Liver (tissue), 9 donors: ENCODE results near the gene SEC24D. TPM values are rescaled to one million over a fixed set of nuclear protein-coding genes. Genes with fewer than 3 reads are reported as not detected.

Source experiments
- DNase-seq: peaks from one replicate; pipeline ENCODE4 v3.0.0-alpha.2; 2017; ENCODE audit warnings: low spot score
- H3K27ac ChIP-seq, 2 donors: one replicate each; pipeline ENCODE4 v1.7.0; 2013; ENCODE audit warnings: inconsistent platforms in 2 of 2, low read length in 2 of 2, control low read depth in 1 of 2, low read depth in 1 of 2, mild to moderate bottlenecking in 1 of 2
- H3K27me3 ChIP-seq, 4 donors: one replicate each; pipeline versions ENCODE4 v1.6.1 to v1.7.0; 2013; ENCODE audit warnings: low read length in 3 of 4, inconsistent platforms in 1 of 4, mild to moderate bottlenecking in 1 of 4, moderate library complexity in 1 of 4; ENCODE audit not compliant: control insufficient read depth in 4 of 4, insufficient read depth in 4 of 4
- H3K36me3 ChIP-seq, 4 donors: one replicate each; pipeline versions ENCODE4 v1.6.1 to v1.7.0; 2013; ENCODE audit warnings: low read length in 3 of 4, mild to moderate bottlenecking in 3 of 4, low read depth in 1 of 4, moderate library complexity in 1 of 4; ENCODE audit not compliant: control insufficient read depth in 4 of 4, insufficient read depth in 3 of 4
- H3K4me1 ChIP-seq, 4 donors: one replicate each; pipeline versions ENCODE4 v1.6.1 to v1.7.0; 2013; ENCODE audit warnings: low read length in 3 of 4, mild to moderate bottlenecking in 3 of 4, moderate library complexity in 1 of 4; ENCODE audit not compliant: control insufficient read depth in 4 of 4, insufficient read depth in 4 of 4
- H3K4me3 ChIP-seq, 3 donors: one replicate each; pipeline versions ENCODE4 v1.6.1 to v1.7.0; 2013; ENCODE audit warnings: low read length in 3 of 3, control low read depth in 1 of 3, low read depth in 1 of 3, mild to moderate bottlenecking in 1 of 3
- H3K9ac ChIP-seq, 2 donors: one replicate each; pipeline ENCODE4 v1.7.0; 2013; ENCODE audit warnings: low read length in 2 of 2, mild to moderate bottlenecking in 2 of 2, moderate library complexity in 2 of 2, control low read depth in 1 of 2, low read depth in 1 of 2
- H3K9me3 ChIP-seq, 4 donors: one replicate each; pipeline versions ENCODE4 v1.6.1 to v1.7.0; 2013; ENCODE audit warnings: low read length in 3 of 4; ENCODE audit not compliant: control insufficient read depth in 4 of 4
- EGR1 ChIP-seq, 2 donors: IDR thresholded peaks; 2 replicates each; pipeline ENCODE4 v1.6.1; 2016 to 2018; ENCODE audit warnings: antibody characterized with exemption in 2 of 2, low read depth in 2 of 2
- FOXA1 ChIP-seq: IDR thresholded peaks from 2 replicates; pipeline ENCODE4 v1.6.1; 2016; ENCODE audit warnings: antibody characterized with exemption
- GABPA ChIP-seq, 2 donors: IDR thresholded peaks in 1 of 2; conservative IDR thresholded peaks in 1 of 2; 2 replicates each; pipeline ENCODE4 v1.6.1; 2016; ENCODE audit warnings: antibody characterized with exemption in 2 of 2, mild to moderate bottlenecking in 1 of 2, moderate library complexity in 1 of 2
- HNF4A ChIP-seq, 2 donors: conservative IDR thresholded peaks; 2 replicates each; pipeline ENCODE4 v1.6.1; 2016; ENCODE audit warnings: antibody characterized with exemption in 2 of 2, mild to moderate bottlenecking in 2 of 2
- HNF4G ChIP-seq: IDR thresholded peaks from 2 replicates; pipeline ENCODE4 v1.6.1; 2016; ENCODE audit warnings: antibody characterized with exemption
- NR2F2 ChIP-seq: IDR thresholded peaks from 2 replicates; pipeline ENCODE4 v1.6.1; 2016; ENCODE audit warnings: antibody characterized with exemption
- RAD21 ChIP-seq, 2 donors: IDR thresholded peaks; 2 replicates each; pipeline ENCODE4 v1.6.1; 2016; ENCODE audit warnings: antibody characterized with exemption in 2 of 2, mild to moderate bottlenecking in 2 of 2
- TAF1 ChIP-seq: conservative IDR thresholded peaks from 2 replicates; pipeline ENCODE4 v1.6.1; 2016; ENCODE audit warnings: antibody characterized with exemption, mild to moderate bottlenecking
- YY1 ChIP-seq: IDR thresholded peaks from 2 replicates; pipeline ENCODE4 v1.6.1; 2016; ENCODE audit warnings: antibody characterized with exemption, mild to moderate bottlenecking
- WGBS: extraction: QIAGEN DNeasy Blood & Tissue Kit; methylation state at CpG from one replicate; pipeline ENCODE4 v1.1.7; 2013; 5-methylcytosine and 5-hydroxymethylcytosine counted together
- polyA plus RNA-seq, 2 donors: library from polyadenylated mRNA; stranded (reverse) in 1 of 2; unstranded in 1 of 2; fragments of 200-250 nt in 1 of 2; fragments of >200 nt in 1 of 2; fragmentation: Nextera tagmentation in 1 of 2; extraction: Ambion mirVana in 1 of 2; gene quantifications; one replicate each; pipeline versions ENCODE4 v1.2.1 to v1.2.3, GENCODE V29; 2013 to 2015
- total RNA-seq, 2 donors: library from RNA; depleted of rRNA; stranded (reverse); fragments of >200 nt; gene quantifications; one replicate each; pipeline ENCODE4 v1.2.3, GENCODE V29; 2014
- TF ChIP-seq, protein P1 (sequence below): IDR thresholded peaks from 2 replicates; pipeline ENCODE4 v1.6.1; 2016; ENCODE audit warnings: antibody characterized with exemption
- TF ChIP-seq, protein P2 (sequence below): IDR thresholded peaks from 2 replicates; pipeline ENCODE4 v1.6.1; 2016; ENCODE audit warnings: antibody characterized with exemption, mild to moderate bottlenecking
- TF ChIP-seq, protein P3 (sequence below): IDR thresholded peaks from 2 replicates; pipeline ENCODE4 v1.6.1; 2016; ENCODE audit warnings: antibody characterized with exemption
- TF ChIP-seq, protein P4 (sequence below): IDR thresholded peaks from 2 replicates; pipeline ENCODE4 v1.6.1; 2016; ENCODE audit warnings: antibody characterized with exemption
- TF ChIP-seq, protein P5 (sequence below): fragments of 150-350 bp; IDR thresholded peaks from 2 replicates; pipeline ENCODE4 v1.5.1; 2017; ENCODE audit warnings: improper control_type of control experiment, low read depth, low read length; ENCODE audit not compliant: missing input control
- donor health status: healthy.
- donor health status: healthy.
- donor health status: healthy.
- donor health status: healthy.
- donor health status: healthy.

SEC24D gene
- total and polyA plus RNA-seq, 4 donors, result 16.0 to 80.8 (median 33.7) TPM

DNA sequence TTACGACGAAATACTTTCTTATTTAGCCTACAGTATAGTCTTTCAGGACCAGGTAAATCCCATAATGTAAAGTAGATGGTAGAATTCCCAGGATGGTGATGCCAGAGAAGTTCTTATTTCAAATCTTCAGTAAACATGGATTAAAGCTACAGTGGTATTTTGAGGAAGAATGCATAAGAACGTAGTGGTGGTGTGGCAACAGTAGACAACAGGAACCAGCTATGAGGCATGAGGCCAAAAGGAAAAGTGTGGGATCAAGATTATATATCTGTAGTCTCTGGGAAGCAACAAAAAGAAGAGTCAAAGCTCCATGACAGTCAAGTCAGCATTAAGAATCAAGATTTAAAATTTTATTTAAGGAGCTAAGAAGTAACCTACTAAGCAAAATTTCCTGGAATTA is 90.6 kb downstream of the SEC24D start:
- TF ChIP-seq HNF4G (no peak), GABPA (IDR thresholded peaks at IDR 0.05 in 1 of 2, conservative IDR thresholded peaks at IDR 0.05 in 1 of 2) (no peak), YY1 (no peak), EGR1 (IDR thresholded peaks at IDR 0.05; ENCODE audit: low read depth in 2 of 2) (no peak), RAD21 (IDR thresholded peaks at IDR 0.05) (no peak), NR2F2 (no peak), FOXA1 (no peak), HNF4A (conservative IDR thresholded peaks at IDR 0.05) (no peak), TAF1 (no peak)
- TF ChIP-seq, protein P1, sequence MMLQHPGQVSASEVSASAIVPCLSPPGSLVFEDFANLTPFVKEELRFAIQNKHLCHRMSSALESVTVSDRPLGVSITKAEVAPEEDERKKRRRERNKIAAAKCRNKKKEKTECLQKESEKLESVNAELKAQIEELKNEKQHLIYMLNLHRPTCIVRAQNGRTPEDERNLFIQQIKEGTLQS, result no peak
- TF ChIP-seq, protein P2, sequence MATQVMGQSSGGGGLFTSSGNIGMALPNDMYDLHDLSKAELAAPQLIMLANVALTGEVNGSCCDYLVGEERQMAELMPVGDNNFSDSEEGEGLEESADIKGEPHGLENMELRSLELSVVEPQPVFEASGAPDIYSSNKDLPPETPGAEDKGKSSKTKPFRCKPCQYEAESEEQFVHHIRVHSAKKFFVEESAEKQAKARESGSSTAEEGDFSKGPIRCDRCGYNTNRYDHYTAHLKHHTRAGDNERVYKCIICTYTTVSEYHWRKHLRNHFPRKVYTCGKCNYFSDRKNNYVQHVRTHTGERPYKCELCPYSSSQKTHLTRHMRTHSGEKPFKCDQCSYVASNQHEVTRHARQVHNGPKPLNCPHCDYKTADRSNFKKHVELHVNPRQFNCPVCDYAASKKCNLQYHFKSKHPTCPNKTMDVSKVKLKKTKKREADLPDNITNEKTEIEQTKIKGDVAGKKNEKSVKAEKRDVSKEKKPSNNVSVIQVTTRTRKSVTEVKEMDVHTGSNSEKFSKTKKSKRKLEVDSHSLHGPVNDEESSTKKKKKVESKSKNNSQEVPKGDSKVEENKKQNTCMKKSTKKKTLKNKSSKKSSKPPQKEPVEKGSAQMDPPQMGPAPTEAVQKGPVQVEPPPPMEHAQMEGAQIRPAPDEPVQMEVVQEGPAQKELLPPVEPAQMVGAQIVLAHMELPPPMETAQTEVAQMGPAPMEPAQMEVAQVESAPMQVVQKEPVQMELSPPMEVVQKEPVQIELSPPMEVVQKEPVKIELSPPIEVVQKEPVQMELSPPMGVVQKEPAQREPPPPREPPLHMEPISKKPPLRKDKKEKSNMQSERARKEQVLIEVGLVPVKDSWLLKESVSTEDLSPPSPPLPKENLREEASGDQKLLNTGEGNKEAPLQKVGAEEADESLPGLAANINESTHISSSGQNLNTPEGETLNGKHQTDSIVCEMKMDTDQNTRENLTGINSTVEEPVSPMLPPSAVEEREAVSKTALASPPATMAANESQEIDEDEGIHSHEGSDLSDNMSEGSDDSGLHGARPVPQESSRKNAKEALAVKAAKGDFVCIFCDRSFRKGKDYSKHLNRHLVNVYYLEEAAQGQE, result no peak
- TF ChIP-seq, protein P3, sequence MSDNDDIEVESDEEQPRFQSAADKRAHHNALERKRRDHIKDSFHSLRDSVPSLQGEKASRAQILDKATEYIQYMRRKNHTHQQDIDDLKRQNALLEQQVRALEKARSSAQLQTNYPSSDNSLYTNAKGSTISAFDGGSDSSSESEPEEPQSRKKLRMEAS, result no peak
- TF ChIP-seq, protein P4, sequence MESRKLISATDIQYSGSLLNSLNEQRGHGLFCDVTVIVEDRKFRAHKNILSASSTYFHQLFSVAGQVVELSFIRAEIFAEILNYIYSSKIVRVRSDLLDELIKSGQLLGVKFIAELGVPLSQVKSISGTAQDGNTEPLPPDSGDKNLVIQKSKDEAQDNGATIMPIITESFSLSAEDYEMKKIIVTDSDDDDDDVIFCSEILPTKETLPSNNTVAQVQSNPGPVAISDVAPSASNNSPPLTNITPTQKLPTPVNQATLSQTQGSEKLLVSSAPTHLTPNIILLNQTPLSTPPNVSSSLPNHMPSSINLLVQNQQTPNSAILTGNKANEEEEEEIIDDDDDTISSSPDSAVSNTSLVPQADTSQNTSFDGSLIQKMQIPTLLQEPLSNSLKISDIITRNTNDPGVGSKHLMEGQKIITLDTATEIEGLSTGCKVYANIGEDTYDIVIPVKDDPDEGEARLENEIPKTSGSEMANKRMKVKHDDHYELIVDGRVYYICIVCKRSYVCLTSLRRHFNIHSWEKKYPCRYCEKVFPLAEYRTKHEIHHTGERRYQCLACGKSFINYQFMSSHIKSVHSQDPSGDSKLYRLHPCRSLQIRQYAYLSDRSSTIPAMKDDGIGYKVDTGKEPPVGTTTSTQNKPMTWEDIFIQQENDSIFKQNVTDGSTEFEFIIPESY, result no peak
- TF ChIP-seq, protein P5, sequence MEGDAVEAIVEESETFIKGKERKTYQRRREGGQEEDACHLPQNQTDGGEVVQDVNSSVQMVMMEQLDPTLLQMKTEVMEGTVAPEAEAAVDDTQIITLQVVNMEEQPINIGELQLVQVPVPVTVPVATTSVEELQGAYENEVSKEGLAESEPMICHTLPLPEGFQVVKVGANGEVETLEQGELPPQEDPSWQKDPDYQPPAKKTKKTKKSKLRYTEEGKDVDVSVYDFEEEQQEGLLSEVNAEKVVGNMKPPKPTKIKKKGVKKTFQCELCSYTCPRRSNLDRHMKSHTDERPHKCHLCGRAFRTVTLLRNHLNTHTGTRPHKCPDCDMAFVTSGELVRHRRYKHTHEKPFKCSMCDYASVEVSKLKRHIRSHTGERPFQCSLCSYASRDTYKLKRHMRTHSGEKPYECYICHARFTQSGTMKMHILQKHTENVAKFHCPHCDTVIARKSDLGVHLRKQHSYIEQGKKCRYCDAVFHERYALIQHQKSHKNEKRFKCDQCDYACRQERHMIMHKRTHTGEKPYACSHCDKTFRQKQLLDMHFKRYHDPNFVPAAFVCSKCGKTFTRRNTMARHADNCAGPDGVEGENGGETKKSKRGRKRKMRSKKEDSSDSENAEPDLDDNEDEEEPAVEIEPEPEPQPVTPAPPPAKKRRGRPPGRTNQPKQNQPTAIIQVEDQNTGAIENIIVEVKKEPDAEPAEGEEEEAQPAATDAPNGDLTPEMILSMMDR, result no peak
- no peaks in the 10 kb centered on the region for H3K9me3 ChIP-seq

DNA sequence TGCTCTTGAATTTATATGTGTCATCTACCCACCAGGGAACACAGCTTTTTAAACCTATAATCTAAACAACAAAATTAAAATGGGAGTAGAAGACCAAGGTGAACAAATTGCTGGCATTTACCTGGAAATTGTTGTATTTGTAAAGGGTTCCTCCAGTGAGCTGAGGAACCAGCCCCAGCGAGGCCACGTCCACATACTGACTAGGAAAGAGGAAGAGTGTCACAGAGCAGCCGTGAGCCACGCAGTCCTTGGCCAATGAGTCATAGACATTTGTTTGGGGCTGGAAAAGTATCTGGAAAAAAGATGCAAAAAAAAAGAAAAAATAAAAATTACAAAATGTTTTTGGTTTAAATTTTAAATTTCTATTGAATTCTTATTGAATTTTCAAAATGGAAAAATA is 92.1 kb downstream of the SEC24D start:
- Histone ChIP-seq H3K9me3 (no peaks in the 10 kb centered on the region), H3K27ac (no peak overlapping the region), H3K9ac (no peak overlapping the region), H3K4me1 (peaks cover 1 to 12% (median 8%) of the 10 kb centered on the region in 4 donors), H3K36me3 (peaks cover 11 to 50% (median 38%) of the 10 kb centered on the region in 4 donors), H3K27me3 (no peaks in the 10 kb centered on the region), H3K4me3 (no peak overlapping the region)
- no peak for TF ChIP-seq RAD21 (IDR thresholded peaks at IDR 0.05)
- TF ChIP-seq, protein P4, result no peak
- WGBS, result 87% methylated on average over 4 of the region's 4 CpGs
- DNase-seq, result no peak

More for the DNA sequence above, 90.6 kb downstream of the SEC24D start:
- Histone ChIP-seq H3K4me1 (peaks cover 0 to 18% (median 11%) of the 10 kb centered on the region in 4 donors), H3K4me3 (no peak overlapping the region), H3K36me3 (peaks cover 10 to 38% (median 28%) of the 10 kb centered on the region in 4 donors), H3K27ac (no peak overlapping the region), H3K9ac (no peak overlapping the region), H3K27me3 (no peaks in the 10 kb centered on the region)
- DNase-seq, result no peak
- WGBS, result 85% methylated on average over 3 of the region's 3 CpGs
